K562 (cell line): ENCODE results near the gene SNX27.

Source experiments
- CXXC5 ChIP-seq: fragments of 250-450 bp; sonication (Bioruptor Pico); IDR thresholded peaks from 2 replicates; pipeline ENCODE4 v1.8.0; 2022; ENCODE audit warnings: inconsistent platforms, mild to moderate bottlenecking, moderate library complexity
- ZNF778 ChIP-seq: fragments of 450-650 bp; formaldehyde crosslinking; IDR thresholded peaks from 2 replicates; pipeline ENCODE4 v1.4.0; 2020; ENCODE audit warnings: mild to moderate bottlenecking, moderate library complexity

DNA sequence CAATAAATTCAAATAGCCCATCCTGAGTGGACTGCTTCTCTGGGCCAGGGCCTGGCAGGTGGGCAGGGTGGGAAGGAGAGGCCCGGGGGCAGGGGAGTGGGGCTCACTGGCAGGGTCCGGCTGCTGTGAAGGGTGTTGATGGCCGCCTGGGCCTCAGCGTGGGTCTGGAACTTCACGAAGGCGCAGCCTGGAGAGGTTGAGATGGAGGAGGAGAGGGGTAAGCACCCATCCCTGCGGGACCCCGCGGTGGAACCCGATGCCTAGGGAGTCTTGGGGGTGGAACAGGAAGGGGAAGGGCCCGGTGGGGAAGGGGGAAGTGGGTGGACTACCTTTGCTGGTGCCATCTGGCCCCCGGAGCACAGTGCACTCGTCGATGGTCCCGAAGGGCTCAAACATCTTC lies 97.0 kb downstream of the SNX27 start:
- no peak for TF ChIP-seq ZNF778 (CRISPR knock-in tag)
- TF ChIP-seq CXXC5 (CRISPR knock-in tag), result no peak
